GM10266 (cell line): ENCODE results near the gene MTHFD1.
A peak's percentile ranks its signal among the peaks of the same experiment; 100 is the strongest.

ENCODE experiments used
- DNase-seq: peaks from one replicate; pipeline ENCODE4 v3.0.0; 2012; ENCODE audit errors: extremely low spot score
- CTCF ChIP-seq: IDR thresholded peaks from 2 replicates; pipeline ENCODE4 v1.5.1; 2012; ENCODE audit warnings: mild to moderate bottlenecking, low read depth; ENCODE audit not compliant: control insufficient read depth, insufficient read depth; ENCODE audit errors: missing control alignments

Gene MTHFD1

GRCh38 chr14:64409126-64409920 lies 21.2 kb downstream of the MTHFD1 start:
- peak; percentile 21 for DNase-seq

GRCh38 chr14:64410084-64410774 lies 22.1 kb downstream of the MTHFD1 start:
- DNase-seq = no peak
- TF ChIP-seq CTCF = no peak

More at GRCh38 chr14:64409126-64409920, 21.2 kb downstream of the MTHFD1 start:
- TF ChIP-seq CTCF = no peak

GRCh38 chr14:64411001-64411400 lies 22.8 kb downstream of the MTHFD1 start:
- TF ChIP-seq CTCF = no peak

GRCh38 chr14:64412237-64412636 lies 24.1 kb downstream of the MTHFD1 start:
- TF ChIP-seq CTCF = no peak
- no peak for DNase-seq

More at GRCh38 chr14:64411001-64411400, 22.8 kb downstream of the MTHFD1 start:
- no peak for DNase-seq

GRCh38 chr14:64416348-64416932 lies 28.3 kb downstream of the MTHFD1 start:
- no peak for DNase-seq
- TF ChIP-seq CTCF = no peak

- no peak for DNase-seq
- no peak for TF ChIP-seq CTCF
Measured at GRCh38 chr14:64417055-64417770, 29.1 kb downstream of the MTHFD1 start.
